Measurements from ENCODE around the gene DNAJC12.
"Not testable (repeated sequence)": the region's sequence is repeated elsewhere in the genome, so short reads cannot be mapped to it uniquely, and the experiment has no call there.

DNA sequence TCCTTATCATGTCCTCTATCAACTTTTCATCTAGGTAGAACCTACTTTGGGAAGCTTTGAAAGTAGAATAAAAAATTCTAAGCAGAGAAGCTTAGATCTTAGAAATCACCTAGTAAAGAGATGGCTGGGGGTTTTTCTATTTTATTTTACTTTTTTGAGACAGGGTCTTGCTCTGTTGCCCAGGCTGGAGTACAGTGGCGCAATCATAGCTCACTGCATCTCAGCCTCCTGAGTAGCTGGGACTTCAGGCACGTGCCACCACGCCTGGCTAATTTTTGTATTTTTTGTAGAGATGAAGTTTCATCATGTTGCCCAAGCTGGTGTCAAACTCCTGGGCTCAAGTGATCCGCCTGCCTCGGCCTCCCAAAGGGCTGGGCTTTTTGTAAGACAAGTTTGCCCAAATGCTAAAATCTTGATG lies 57.8 kb downstream of the DNAJC12 start:
- TF ChIP-seq POLR2AphosphoS5, EP300, POLR2A (IDR thresholded peaks at IDR 0.05): not testable (repeated sequence)
- TF ChIP-seq, protein P1, sequence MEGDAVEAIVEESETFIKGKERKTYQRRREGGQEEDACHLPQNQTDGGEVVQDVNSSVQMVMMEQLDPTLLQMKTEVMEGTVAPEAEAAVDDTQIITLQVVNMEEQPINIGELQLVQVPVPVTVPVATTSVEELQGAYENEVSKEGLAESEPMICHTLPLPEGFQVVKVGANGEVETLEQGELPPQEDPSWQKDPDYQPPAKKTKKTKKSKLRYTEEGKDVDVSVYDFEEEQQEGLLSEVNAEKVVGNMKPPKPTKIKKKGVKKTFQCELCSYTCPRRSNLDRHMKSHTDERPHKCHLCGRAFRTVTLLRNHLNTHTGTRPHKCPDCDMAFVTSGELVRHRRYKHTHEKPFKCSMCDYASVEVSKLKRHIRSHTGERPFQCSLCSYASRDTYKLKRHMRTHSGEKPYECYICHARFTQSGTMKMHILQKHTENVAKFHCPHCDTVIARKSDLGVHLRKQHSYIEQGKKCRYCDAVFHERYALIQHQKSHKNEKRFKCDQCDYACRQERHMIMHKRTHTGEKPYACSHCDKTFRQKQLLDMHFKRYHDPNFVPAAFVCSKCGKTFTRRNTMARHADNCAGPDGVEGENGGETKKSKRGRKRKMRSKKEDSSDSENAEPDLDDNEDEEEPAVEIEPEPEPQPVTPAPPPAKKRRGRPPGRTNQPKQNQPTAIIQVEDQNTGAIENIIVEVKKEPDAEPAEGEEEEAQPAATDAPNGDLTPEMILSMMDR (IDR thresholded peaks at IDR 0.05): not testable (repeated sequence)

All from suprapubic skin (tissue), 4 donors.